ENCODE measurements around the gene NOS1.

DNA sequence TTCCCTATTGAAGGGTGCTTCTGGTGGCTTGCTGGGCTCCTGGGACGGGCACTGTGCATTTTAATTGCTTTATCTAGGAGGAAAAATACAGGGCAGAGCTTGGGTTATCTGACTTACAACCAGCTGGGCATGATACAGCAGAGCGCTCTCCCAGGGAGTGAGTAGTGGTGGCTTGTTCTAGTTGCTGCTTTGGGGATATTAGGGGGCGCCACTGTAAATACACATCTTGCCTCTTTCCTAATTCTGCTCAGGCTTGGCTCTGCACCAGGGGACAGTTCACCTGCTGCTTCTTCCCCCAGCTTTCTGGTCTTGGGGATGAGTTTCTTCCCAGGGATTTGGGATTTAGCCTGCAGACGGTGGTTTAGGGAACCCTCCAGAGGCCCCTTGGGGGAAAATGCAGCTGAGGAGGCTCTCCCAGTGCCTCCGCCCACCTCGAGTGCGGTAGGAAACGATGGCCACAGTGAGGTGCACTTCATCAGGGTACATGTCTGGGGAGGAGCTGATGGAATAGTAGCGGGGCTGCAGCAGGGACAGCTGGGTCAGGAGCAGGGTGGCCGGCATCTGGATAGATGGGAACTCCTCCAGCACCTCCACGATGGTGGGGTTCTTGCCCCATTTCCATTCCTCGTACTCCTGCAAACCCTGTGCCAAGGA, 134.3 kb downstream of the NOS1 start:
- no peak for TF ChIP-seq GATA3 (IDR thresholded peaks at IDR 0.05; ENCODE audit: low read depth, low read length)
- TF ChIP-seq GATA2 (IDR thresholded peaks at IDR 0.05; ENCODE audit: low read depth, low read length): no peak

Data from SH-SY5Y (cell line).